Neutrophil (primary cell): ENCODE data around the gene GPR18.

ENCODE experiments used
- H3K27ac ChIP-seq: fragments of 200-600 bp; sonication (generic); 2 replicates; pipeline ENCODE4 v1.5.1; 2016; ENCODE audit warnings: mild to moderate bottlenecking, moderate library complexity
- H3K27me3 ChIP-seq: fragments of 200-600 bp; sonication (generic); 2 replicates; pipeline ENCODE4 v1.6.0; 2016; ENCODE audit warnings: mild to moderate bottlenecking
- H3K36me3 ChIP-seq: fragments of 200-600 bp; sonication (generic); 2 replicates; pipeline ENCODE4 v1.5.1; 2017
- H3K4me1 ChIP-seq, 2 experiments: fragments of 200-600 bp in 1 of 2; sonication (generic) in 1 of 2; 1 replicate in 1 of 2; 2 replicates in 1 of 2; pipeline versions ENCODE4 v1.5.1 to v1.6.1; 2013 to 2016; ENCODE audit warnings: low read depth in 1 of 2, low read length in 1 of 2, mild to moderate bottlenecking in 1 of 2, moderate library complexity in 1 of 2; ENCODE audit not compliant: control insufficient read depth in 1 of 2, insufficient read depth in 1 of 2
- H3K4me3 ChIP-seq, 2 experiments: fragments of 200-600 bp in 1 of 2; sonication (generic) in 1 of 2; 1 replicate in 1 of 2; 2 replicates in 1 of 2; pipeline ENCODE4 v1.5.1; 2013 to 2016; ENCODE audit warnings: low read depth in 1 of 2, low read length in 1 of 2, mild to moderate bottlenecking in 1 of 2, moderate library complexity in 1 of 2
- H3K9me3 ChIP-seq: fragments of 200-600 bp; sonication (generic); 2 replicates; pipeline ENCODE4 v1.5.1; 2016
- CTCF ChIP-seq: fragments of 200-600 bp; sonication (generic); IDR thresholded peaks from 2 replicates; pipeline ENCODE4 v1.5.1; 2016; ENCODE audit warnings: antibody characterized with exemption

Gene GPR18

GRCh38 chr13:99258210-99258860, at the start of gene GPR18:
TSS of gene GPR18 (minus strand) at chr13:99258379. CDS start at chr13:99255872, 2,507 bp downstream.
- H3K27ac ChIP-seq, result peak within 1 kb of the TSS; percentile 71
- H3K36me3 ChIP-seq, result no peaks in the 10 kb centered on the region
- TF ChIP-seq CTCF, result no peak
- no peaks in the 10 kb centered on the region for H3K9me3 ChIP-seq
- peaks cover 29 to 31% of the 10 kb centered on the region in 2 experiments for H3K4me1 ChIP-seq
- no peaks in the 10 kb centered on the region for H3K27me3 ChIP-seq
- peak within 1 kb of the TSS; percentile 25 to 38 for H3K4me3 ChIP-seq

- Histone ChIP-seq H3K4me1 (peaks cover 13 to 16% of the 10 kb centered on the region in 2 experiments), H3K36me3 (no peaks in the 10 kb centered on the region), H3K9me3 (no peaks in the 10 kb centered on the region), H3K27me3 (no peaks in the 10 kb centered on the region), H3K27ac (no peak overlapping the region), H3K4me3 (no peak overlapping the region)
- TF ChIP-seq CTCF, result no peak
Observed at GRCh38 chr13:99307648-99308339, 49.6 kb upstream of the GPR18 start.

GRCh38 chr13:99307247-99307646, 49.1 kb upstream of the GPR18 start, which contains the start of gene GPR183:
TSS of gene GPR183 (minus strand) at chr13:99307399. CDS start at chr13:99296145, 11,254 bp downstream.
- H3K27ac ChIP-seq, result no peak within 1 kb of the TSS
- no peak for TF ChIP-seq CTCF
- no peak within 1 kb of the TSS for H3K4me3 ChIP-seq
- H3K36me3 ChIP-seq, result no peaks in the 10 kb centered on the region
- H3K27me3 ChIP-seq, result no peaks in the 10 kb centered on the region
- H3K4me1 ChIP-seq, result peaks cover 8 to 14% of the 10 kb centered on the region in 2 experiments
- H3K9me3 ChIP-seq, result no peaks in the 10 kb centered on the region

GRCh38 chr13:99305566-99305965, 47.4 kb upstream of the GPR18 start:
- Histone ChIP-seq H3K27ac (no peak overlapping the region), H3K36me3 (no peaks in the 10 kb centered on the region), H3K4me3 (no peak overlapping the region), H3K27me3 (no peaks in the 10 kb centered on the region), H3K9me3 (no peaks in the 10 kb centered on the region), H3K4me1 (peaks cover 6 to 24% of the 10 kb centered on the region in 2 experiments)
- no peak for TF ChIP-seq CTCF

- Histone ChIP-seq H3K36me3 (no peaks in the 10 kb centered on the region), H3K4me3 (no peak overlapping the region), H3K27ac (no peak overlapping the region), H3K9me3 (no peaks in the 10 kb centered on the region), H3K4me1 (peaks cover 6 to 24% of the 10 kb centered on the region in 2 experiments), H3K27me3 (no peaks in the 10 kb centered on the region)
- no peak for TF ChIP-seq CTCF
Observed at GRCh38 chr13:99305158-99305557, 47.0 kb upstream of the GPR18 start.
